DND-41 (cell line): ENCODE results near the gene CAMK2A.

ENCODE experiments used
- ATAC-seq: fragments of 200-7000 bp; cut with Tn5 transposase; 3 replicates; pipeline ENCODE4 v1.9.1; 2021; ENCODE audit warnings: low read depth; ENCODE audit not compliant: insufficient read depth
- DNase-seq: peaks from one replicate; pipeline ENCODE4 v3.0.0-alpha.2; 2020
- H2AFZ ChIP-seq: 2 replicates; pipeline ENCODE4 v1.6.0; 2012; ENCODE audit warnings: low read depth, low read length
- H3K27ac ChIP-seq: 2 replicates; pipeline ENCODE4 v1.5.1; 2012; ENCODE audit warnings: low read length, inconsistent platforms
- H3K27me3 ChIP-seq: fragments of 200-600 bp; sonication (generic); 2 replicates; pipeline ENCODE4 v1.6.0; 2012; ENCODE audit warnings: low read length, mild to moderate bottlenecking, inconsistent platforms; ENCODE audit not compliant: insufficient read depth, poor library complexity
- H3K36me3 ChIP-seq: 2 replicates; pipeline ENCODE4 v1.5.1; 2012; ENCODE audit warnings: low read length, inconsistent platforms; ENCODE audit not compliant: insufficient read depth
- H3K4me1 ChIP-seq: 2 replicates; pipeline ENCODE4 v1.5.1; 2012; ENCODE audit warnings: mild to moderate bottlenecking, low read length; ENCODE audit not compliant: insufficient read depth
- H3K4me2 ChIP-seq: 2 replicates; pipeline ENCODE4 v1.6.0; 2012; ENCODE audit warnings: mild to moderate bottlenecking, moderate library complexity, low read length, inconsistent platforms; ENCODE audit not compliant: insufficient read depth
- H3K4me3 ChIP-seq, 2 experiments: fragments of 200-600 bp in 1 of 2; shearing (Covaris generic) in 1 of 2; 2 replicates each; pipeline ENCODE4 v1.5.1; 2012 to 2016; ENCODE audit warnings: inconsistent platforms in 2 of 2, low read length in 2 of 2, mild to moderate bottlenecking in 2 of 2, low read depth in 1 of 2, moderate library complexity in 1 of 2
- H3K79me2 ChIP-seq: 2 replicates; pipeline ENCODE4 v1.6.0; 2012; ENCODE audit warnings: low read length, inconsistent platforms; ENCODE audit not compliant: insufficient read depth
- H3K9ac ChIP-seq: 2 replicates; pipeline ENCODE4 v1.6.0; 2012; ENCODE audit warnings: low read depth, mild to moderate bottlenecking, inconsistent platforms, low read length, moderate library complexity
- H3K9me3 ChIP-seq: 2 replicates; pipeline ENCODE4 v1.5.1; 2012; ENCODE audit warnings: low read length, moderate library complexity, mild to moderate bottlenecking, inconsistent platforms; ENCODE audit not compliant: insufficient read depth, severe bottlenecking
- H4K20me1 ChIP-seq: 2 replicates; pipeline ENCODE4 v1.6.0; 2012; ENCODE audit warnings: low read length; ENCODE audit not compliant: insufficient read depth
- EZH2 ChIP-seq: IDR thresholded peaks from 3 replicates; pipeline ENCODE4 v1.6.1; 2012; ENCODE audit warnings: borderline replicate concordance, low read depth, mild to moderate bottlenecking, moderate library complexity, low read length, inconsistent platforms; ENCODE audit not compliant: severe bottlenecking
- TF ChIP-seq, protein P1 (sequence below): IDR thresholded peaks from 2 replicates; pipeline ENCODE4 v1.5.1; 2012; ENCODE audit warnings: borderline replicate concordance, low read length, moderate library complexity, mild to moderate bottlenecking; ENCODE audit not compliant: poor library complexity, severe bottlenecking; ENCODE audit errors: extremely low read depth

The CAMK2A gene

DNA sequence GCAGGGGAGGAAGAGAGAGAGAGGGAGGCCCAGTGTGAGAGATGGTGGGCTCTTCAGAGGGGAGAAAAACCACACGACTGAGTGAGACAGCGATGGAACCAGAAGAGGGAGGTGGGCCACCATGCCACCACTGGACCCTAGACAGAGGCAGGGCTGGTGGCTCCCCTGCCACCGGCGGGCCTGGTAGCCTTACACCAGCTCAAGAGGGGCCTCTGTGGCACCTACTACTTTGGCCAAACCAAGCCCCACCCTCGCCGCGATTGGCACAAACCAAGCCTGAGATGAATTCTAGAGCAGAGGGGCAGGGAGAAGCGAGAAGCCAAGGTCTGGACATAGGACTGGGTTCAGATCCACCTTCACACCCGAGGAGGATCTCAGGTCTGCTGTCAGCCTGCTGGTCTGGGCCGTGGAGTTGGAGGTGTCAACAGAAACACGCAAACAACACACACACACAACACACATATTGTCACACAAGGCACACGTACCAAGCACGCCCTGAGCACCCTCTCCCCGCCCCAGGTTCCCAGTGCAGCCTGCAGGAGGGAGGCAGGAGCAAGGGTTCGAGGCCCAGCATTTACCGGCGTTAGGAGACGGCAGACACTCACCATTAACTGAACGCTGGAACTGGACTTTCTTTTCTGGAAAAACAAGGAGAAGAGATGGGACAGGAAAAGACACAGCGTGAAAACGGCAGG, 50.3 kb downstream of the CAMK2A start:
- H4K20me1 ChIP-seq, result peaks cover 4% of the 10 kb centered on the region; the same call in 1 of the 2 replicates
- H3K4me3 ChIP-seq, result no peak overlapping the region
- TF ChIP-seq, protein P1, sequence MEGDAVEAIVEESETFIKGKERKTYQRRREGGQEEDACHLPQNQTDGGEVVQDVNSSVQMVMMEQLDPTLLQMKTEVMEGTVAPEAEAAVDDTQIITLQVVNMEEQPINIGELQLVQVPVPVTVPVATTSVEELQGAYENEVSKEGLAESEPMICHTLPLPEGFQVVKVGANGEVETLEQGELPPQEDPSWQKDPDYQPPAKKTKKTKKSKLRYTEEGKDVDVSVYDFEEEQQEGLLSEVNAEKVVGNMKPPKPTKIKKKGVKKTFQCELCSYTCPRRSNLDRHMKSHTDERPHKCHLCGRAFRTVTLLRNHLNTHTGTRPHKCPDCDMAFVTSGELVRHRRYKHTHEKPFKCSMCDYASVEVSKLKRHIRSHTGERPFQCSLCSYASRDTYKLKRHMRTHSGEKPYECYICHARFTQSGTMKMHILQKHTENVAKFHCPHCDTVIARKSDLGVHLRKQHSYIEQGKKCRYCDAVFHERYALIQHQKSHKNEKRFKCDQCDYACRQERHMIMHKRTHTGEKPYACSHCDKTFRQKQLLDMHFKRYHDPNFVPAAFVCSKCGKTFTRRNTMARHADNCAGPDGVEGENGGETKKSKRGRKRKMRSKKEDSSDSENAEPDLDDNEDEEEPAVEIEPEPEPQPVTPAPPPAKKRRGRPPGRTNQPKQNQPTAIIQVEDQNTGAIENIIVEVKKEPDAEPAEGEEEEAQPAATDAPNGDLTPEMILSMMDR, result no peak
- no peak for TF ChIP-seq EZH2
- no peaks in the 10 kb centered on the region for H3K36me3 ChIP-seq
- H3K9ac ChIP-seq, result no peak overlapping the region
- H3K4me2 ChIP-seq, result no peak overlapping the region
- no peaks in the 10 kb centered on the region for H3K79me2 ChIP-seq
- H2AFZ ChIP-seq, result no peak overlapping the region
- H3K4me1 ChIP-seq, result no peaks in the 10 kb centered on the region
- peaks cover 14% of the 10 kb centered on the region for H3K27me3 ChIP-seq
- ATAC-seq (no peak), DNase-seq (no peak)
- no peak overlapping the region for H3K27ac ChIP-seq
- H3K9me3 ChIP-seq, result no peaks in the 10 kb centered on the region

DNA sequence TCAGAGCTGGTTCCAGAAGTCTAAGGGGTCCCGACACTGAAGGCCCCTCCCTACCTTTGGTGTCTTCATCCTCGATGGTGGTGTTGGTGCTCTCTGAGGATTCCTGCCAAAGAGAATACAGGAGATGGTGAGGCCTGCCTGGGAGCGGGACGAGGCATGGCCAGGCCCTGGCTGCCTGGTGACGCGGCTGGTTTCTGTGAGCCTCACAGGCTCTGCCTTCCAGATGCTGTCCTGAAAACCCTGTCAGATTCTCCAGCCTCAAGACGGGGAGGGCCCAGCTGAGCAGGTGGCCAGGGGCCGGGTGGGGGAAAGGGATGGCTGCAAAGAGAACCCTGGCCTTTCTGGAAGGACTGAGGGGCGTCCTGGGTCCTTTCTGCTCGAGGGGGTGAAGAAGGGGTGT, 50.9 kb downstream of the CAMK2A start:
- no peak for ATAC-seq
- Histone ChIP-seq H3K36me3 (no peaks in the 10 kb centered on the region), H3K9me3 (no peaks in the 10 kb centered on the region), H3K27ac (no peak overlapping the region), H3K4me1 (no peaks in the 10 kb centered on the region), H3K4me2 (no peak overlapping the region), H2AFZ (no peak overlapping the region), H4K20me1 (peaks cover 4% of the 10 kb centered on the region), H3K27me3 (peaks cover 14% of the 10 kb centered on the region), H3K9ac (no peak overlapping the region), H3K79me2 (no peaks in the 10 kb centered on the region), H3K4me3 (no peak overlapping the region)
- TF ChIP-seq EZH2, result no peak
- TF ChIP-seq, protein P1, result no peak
- DNase-seq, result no peak

DNA sequence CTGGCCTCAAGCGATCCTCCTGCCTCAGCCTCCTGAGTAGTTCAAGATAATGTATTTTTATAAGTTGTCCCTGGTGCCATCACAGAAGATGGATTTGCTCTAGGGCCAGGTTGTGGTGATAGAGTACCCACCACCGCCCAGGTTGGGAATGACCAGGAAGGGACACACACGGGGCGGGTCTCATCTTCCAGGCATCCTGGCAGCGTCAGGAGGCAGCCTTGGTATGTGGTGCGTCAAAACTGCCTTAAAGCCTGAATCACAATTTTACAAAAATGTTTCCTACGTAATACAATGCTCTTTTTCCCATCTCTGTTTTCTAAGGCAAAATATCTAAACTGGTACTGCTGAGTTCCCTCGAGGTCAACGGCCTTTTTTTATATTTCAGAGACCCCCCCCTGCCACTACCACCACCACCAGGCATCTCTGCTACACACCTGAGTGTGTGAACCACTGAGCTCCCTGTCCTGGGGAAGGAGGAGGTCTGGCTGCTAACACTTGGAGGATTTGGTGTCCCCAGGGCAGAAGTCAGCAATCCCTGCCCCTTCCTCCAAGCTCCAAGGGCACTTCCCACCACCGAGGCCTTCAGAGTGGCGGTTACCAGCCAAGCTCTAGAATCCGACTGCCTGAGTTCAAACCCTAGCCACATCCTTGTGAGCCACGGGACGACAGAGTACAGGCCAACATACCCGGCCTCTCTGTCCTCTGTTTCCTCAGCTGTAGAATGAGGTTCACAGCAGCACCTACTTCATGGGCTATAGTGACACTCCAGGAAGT, 52.4 kb downstream of the CAMK2A start:
- Histone ChIP-seq H3K36me3 (no peaks in the 10 kb centered on the region), H3K4me2 (no peak overlapping the region), H3K9me3 (no peaks in the 10 kb centered on the region), H2AFZ (no peak overlapping the region), H3K27me3 (peaks cover 5% of the 10 kb centered on the region), H3K79me2 (no peaks in the 10 kb centered on the region), H3K9ac (no peak overlapping the region), H3K27ac (no peak overlapping the region), H3K4me3 (no peak overlapping the region), H4K20me1 (peaks cover 4% of the 10 kb centered on the region), H3K4me1 (no peaks in the 10 kb centered on the region)
- no peak for TF ChIP-seq EZH2
- TF ChIP-seq, protein P1, result no peak
- ATAC-seq (no peak), DNase-seq (no peak)
